GM21447 (cell line): ENCODE results near the gene PTPN12.
"Not testable (repeated sequence)": the region's sequence is repeated elsewhere in the genome, so short reads cannot be mapped to it uniquely, and the experiment has no call there.

ENCODE experiments used
- ATAC-seq: cut with Tn5 transposase; IDR thresholded peaks from one replicate; pipeline ENCODE4 v1.9.1; 2021; ENCODE audit not compliant: unreplicated experiment

PTPN12 gene

GRCh38 chr7:77538281-77539212 is 1.5 kb downstream of the PTPN12 start:
- no peak for ATAC-seq

- ATAC-seq, result no peak
These were observed 3.3 kb downstream of the PTPN12 start for GRCh38 chr7:77540402-77540822.

GRCh38 chr7:77540993-77541392 is 3.9 kb downstream of the PTPN12 start:
- not testable (repeated sequence) for ATAC-seq

GRCh38 chr7:77542409-77542808 is 5.3 kb downstream of the PTPN12 start:
- no peak for ATAC-seq

- no peak for ATAC-seq
These were observed 5.8 kb downstream of the PTPN12 start for GRCh38 chr7:77542895-77543294.

DNA sequence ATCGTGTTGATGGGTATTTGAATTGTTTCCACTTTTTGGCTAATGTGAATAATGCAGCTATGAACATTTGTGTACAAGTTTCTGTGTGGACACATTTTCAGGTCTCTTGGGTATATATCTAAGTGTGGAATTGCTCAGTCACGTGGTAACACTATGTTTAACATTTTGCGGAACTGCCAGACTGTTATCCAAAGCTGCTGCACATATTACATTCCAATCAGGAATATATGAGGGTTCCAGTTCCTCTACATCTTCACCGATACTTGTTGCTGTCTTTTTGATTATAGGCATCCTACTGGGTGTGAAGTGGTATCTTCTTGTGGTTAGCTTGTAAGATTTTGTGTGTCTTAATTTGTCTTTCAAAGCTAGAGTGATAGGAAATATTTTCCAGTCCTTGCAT is 6.8 kb downstream of the PTPN12 start:
- ATAC-seq, result no peak

DNA sequence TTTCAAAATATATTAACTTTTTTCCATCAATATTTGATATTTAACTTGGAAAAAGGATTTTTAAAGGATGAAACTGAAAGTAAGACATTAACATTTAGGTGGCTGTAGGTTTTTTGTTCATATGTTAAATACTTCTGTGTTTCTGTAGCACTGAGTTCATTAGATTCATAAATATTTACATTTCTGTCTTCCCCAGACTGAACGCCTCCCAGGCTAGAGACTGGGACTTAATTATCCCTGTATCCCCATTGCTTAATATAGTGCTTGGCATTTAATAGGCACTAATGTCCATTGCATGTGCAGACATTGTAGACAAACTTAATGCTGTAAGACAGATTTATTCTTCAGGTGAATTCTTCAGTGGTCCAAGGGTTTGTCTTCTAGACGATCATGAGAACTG is 7.4 kb downstream of the PTPN12 start:
- ATAC-seq, result no peak

DNA sequence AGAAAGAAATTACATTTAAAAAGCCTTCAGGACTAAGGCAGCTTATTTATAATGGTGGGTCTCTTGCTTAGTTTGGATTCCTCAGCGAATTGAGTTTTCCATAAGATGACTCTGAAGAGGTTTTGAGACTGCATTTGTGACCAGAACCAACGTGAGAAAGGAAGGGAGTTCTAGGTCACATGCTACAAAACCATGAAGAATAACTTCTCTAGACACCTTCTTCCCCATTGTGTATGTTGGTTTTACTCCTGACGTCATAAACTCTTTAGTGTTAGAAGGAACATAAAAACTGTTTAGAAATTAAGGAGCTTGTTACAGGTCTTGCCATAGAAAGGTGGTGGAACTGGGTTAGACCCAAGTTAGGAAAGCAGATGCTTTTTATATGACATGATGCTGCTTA is 11.1 kb downstream of the PTPN12 start:
- no peak for ATAC-seq

- ATAC-seq, result no peak
These were observed 12.2 kb downstream of the PTPN12 start for GRCh38 chr7:77549106-77549870.

- ATAC-seq, result no peak
These were observed 13.5 kb downstream of the PTPN12 start for GRCh38 chr7:77550586-77550985.

- ATAC-seq, result no peak
These were observed 16.0 kb downstream of the PTPN12 start for GRCh38 chr7:77553123-77553522.

- ATAC-seq, result no peak
These were observed 21.3 kb downstream of the PTPN12 start for GRCh38 chr7:77558284-77558967.

- peak; percentile 92 for ATAC-seq
These were observed 24.3 kb downstream of the PTPN12 start for GRCh38 chr7:77561352-77561751.

GRCh38 chr7:77563275-77563674 is 26.2 kb downstream of the PTPN12 start:
- ATAC-seq, result no peak

DNA sequence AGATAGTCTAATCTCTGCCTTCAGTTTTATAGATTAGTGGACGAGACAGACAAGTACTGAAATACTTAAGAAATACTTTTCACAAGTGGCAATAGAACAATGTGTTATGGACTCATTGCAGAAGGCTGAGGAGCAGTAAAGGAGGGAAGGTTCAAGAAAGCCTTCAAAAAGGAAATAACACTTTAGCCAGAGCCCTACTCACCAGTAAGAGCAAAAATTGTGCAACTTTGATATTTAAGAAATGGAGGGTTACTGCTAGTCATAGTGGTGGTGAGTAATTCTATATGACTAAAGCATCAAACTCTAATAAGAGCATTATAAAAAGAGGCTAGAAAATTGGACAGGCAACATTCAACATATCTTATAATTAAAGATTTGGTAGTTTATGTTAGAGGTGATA is 28.8 kb downstream of the PTPN12 start:
- ATAC-seq, result no peak

DNA sequence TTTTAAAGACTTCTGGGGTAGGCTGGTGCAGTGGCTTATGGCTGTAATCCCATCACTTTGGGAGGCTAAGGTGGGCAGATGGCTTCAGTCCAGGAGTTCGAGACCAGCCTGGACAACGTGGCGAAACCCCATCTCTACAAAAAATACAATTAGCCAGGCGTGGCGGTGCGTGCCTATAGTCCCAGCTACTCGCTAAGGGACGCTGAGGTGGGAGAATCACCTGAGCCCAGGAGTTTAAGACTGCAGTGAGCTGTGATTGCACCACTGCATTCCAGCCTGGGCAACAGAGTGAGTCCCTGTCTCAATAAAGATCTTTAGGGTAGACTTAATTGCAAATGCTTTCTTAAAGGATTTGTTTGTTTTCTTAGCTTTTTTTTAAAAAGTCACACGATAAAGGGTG is 29.3 kb downstream of the PTPN12 start:
- no peak for ATAC-seq

- ATAC-seq, result no peak
These were observed 32.6 kb downstream of the PTPN12 start for GRCh38 chr7:77569514-77570232.

GRCh38 chr7:77570330-77571011 is 33.4 kb downstream of the PTPN12 start:
- ATAC-seq, result no peak

DNA sequence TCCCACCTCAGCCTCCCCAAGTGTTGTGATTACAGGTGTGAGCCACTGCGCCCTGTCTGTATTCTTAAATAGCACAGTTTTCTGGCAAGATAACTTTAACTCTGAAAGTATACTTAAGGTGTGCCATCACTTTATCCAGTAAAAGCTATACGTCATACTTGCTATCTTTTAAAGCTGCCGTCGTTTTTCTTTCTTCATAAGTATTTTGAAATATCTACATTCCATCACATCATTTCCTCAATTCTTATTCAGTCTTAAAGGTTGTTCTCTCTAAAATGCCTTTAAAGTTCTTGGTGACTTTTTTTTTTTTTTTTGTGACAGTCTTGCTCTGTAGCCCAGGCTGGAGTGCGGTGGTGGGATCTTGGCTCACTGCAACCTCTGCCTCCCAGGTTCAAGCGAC is 34.7 kb downstream of the PTPN12 start:
- ATAC-seq, result no peak

GRCh38 chr7:77575187-77575586 is 38.1 kb downstream of the PTPN12 start:
- ATAC-seq, result no peak
